MV-4-11 (cell line): ENCODE data around the gene DAO.

Experiments
- DNase-seq: peaks from one replicate; lab custom pipeline; 2025; lab: John Stamatoyannopoulos, UW

The DAO gene

DNA sequence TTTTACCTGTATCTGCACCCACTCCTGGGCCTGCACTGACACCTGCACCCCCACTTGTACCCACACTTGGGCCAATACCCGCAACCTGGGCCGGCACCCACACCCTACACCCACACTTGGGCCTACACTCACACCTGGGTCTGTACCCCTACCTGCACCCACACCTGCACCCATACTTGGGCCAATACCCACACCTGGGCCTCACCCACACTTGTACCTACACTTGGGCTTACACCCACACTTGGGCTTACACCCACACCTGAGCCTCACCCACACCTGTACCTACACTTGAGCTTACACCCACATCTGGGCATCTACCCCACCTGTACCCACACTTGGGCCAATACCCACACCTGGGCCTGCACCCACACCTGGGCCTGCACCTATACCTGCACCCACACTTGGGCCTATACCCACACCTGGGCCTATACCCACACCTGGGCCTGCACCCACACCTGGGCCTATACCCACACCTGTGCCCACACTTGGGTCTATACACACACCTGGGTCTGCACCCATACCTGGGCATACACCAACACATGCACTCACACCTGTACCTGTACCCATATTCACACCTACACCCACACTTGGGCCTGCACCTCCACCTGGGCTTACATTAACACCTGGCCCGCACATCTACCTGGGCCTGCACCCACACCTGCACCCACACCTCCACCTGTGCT, 39.2 kb downstream of the DAO start:
- no peak for DNase-seq

DNA sequence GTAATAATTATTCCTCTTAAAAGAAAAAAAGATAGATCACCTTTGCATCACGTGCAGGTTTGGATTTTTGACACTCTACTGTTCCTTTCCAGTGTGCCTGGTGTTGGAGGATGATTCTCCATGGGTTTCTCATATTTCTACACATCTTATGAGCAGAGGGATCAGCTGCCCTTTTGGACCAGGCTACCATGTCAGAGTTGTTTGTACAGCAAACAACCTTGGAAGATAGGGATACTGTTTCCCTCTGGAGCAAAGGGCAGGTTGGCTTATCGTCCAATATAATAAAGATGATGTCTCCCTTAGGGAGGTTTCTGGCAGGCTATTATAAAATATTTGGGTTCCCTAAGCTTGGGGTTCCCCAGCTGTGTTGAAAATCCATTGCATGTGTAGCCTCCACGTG, 42.1 kb downstream of the DAO start:
- DNase-seq: no peak

DNA sequence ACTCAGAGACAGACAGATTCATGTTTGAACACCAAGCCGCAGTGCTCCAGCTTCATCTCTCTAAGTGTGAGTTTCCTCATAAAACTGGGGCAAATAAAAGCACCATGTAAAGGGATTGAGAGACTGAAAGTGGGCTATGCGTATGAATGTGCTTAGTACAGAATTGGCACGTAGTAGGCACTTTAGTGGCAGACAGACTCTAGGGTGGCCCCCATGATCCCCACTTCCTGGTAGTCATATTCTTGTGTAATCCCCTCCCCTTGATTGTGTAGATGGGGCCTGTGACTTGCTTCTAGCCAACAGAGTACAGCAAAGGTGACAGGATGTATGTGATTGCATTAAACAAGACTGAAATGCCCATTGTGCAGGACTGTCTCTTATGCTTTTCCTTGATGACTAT, 43.0 kb downstream of the DAO start:
- no peak for DNase-seq

DNA sequence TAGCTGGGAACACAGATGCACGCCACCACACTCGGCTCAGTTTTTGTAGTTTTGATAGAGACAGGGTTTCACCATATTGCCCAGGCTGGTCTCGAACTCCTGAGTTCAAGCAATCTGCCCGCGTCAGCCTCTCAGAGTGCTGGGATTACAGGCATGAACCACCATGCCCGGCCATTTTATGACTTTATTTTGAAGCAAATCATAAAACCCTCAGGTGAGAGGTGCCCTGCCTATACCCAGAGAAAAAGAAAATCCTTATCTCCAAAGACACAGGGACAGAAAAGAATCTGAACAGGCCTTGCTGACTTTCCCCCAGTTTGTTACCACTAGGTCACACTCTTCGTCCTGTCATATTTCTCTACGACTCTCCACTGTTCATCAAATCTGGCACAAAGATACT, 48.8 kb downstream of the DAO start:
- DNase-seq: no peak

DNA sequence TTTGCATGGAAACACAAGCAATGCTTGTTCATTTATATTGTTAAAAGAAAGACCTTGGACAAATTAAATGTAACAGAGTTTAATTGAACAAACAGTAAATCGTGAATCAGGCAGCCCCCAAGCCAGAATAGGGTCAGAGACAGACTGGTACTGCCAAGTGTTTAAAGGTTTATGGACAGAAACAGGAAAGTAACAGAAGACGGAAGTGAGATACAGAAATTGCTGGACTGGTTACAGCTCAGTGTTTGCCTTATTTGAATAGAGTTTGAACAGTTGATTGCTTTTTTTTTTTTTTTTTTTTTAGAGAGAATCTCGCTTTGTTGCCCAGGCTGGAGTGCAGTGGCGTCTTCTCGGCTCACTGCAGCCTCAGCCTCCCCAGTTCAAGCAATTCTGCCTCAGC, 50.3 kb downstream of the DAO start:
- DNase-seq: peak; percentile 64

DNA sequence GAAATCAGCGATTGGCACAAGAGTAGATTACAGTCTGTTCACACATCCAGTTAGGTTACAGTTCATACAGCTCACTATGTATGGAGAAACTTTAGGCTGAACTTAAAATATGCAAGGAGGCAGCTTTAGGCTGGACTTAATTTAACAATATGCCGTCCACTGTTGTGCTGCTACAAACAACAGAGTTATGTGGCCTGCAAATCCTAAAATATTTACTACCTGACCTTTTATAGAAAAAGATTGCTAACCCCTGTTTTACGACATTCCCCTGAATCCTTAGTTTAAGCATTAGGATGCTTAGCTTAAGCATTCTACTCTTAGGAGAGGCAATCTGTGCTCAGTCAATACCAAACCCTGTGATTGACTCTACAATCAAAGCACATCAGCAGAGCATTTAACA, 50.9 kb downstream of the DAO start:
- DNase-seq: no peak

DNA sequence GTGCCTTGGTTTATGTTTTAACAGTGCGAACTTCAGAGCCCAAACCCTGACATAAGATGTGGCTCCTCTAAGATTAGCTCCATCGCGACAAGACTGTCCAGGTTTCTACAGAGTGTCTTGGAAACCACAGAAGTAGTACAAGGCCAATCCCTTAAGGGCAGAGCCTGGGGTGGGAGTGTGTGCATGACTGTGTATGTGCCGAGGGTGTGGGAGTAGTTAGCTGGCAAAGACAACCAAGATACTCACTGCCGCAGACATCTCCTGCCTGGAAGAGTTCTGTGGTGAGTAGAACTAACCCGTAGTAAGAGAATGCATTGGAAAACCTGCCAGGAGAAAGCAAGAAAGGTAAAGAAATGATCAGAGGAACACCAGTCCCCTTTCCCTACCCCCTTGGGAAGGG, 54.1 kb downstream of the DAO start:
- DNase-seq: no peak

DNA sequence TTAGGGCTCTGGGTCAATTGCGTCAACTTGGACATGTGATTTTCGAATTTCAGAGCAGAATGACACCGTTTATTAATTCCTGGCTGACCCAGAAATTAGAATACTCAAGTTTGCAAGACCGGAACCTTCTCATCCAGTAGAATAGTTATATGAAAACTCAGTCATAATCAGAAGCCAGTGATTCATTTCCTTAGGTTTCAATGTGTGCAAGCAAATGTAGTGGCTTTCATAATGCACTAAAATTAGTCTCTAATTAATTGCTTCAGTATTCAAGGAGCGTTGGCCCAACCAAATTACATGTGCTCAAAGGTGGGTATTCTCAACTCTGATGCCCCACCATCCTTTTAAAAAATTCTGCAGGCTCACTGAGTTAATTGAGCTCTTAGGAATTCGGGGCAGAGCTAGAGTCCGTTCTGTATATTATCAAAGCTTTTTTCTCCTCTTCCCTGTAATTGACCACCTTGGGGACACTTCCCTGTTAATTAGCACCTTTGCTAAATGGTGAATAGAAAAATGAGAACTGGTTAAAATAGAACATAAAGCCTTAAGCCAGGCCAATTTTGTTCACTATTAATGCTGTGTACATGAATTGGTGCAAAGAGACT, 55.4 kb downstream of the DAO start:
- no peak for DNase-seq

DNA sequence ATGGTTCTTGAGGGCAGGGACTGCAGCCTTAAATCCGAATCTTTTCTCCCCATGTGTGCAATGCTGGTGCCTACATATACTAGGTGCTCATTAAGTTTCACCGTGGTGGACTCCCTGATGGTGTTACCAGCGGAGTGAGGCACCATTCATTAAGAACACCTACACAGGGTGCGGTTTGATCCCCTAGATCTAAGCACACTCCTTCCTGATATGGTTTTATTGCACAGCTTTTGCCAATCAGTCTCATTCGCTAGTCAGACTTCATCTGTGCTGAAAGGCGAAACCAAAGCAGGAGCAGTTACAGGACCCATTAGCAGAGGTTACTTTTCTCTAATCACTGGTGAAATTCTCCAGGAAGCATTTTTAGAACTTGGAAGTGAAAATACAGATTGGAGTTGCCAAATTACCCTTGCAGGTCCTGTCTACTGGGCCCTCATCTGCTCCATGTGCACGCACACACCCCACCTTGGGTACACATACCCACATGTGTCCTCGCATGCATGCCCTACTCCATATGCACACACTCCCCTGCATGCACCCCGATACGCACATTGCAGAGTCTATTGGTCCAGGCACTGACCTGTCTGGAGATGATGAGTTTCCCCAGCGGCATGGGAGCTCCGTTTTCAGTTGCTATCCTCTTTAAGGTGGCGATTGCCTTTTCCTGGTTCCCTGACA, 58.5 kb downstream of the DAO start:
- DNase-seq: no peak

DNA sequence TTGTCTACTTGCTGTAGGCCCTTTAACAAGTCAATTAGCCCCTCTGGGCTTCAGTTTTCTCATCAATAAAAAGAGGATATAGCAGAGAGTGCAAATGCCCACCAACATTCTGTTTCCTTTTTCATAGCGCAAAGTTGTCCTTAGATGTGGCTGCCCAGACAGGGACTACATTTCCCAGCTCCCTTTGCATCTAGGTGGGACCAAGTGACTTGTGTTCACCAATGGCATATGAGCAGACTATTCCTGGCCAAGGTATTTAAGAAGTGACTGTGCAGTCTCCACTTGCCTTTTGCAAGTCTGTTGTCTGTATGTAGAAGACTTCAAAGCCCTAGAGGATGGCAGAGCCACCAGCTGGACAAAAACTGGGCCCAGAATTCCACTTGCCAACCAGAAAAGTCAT, 59.7 kb downstream of the DAO start:
- DNase-seq: peak; percentile 35

DNA sequence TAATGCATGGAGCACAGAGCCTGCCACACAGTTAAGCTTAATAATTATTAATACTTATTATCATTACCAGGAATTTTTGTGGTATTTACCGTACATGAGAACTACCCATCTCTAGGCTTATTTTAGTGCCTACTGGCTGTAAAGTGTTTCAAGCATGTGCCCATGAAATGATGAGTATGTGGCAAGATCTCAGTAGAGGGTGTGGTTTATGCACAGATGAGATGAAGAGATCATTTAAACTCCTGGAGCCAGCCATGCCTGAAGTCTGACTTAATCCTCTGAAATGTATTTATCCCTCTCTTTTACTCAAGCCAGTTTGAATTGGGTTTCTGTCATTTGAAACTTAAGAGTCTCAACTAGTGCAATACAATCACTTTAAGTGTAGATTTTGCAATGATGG, 60.2 kb downstream of the DAO start:
- DNase-seq: no peak

DNA sequence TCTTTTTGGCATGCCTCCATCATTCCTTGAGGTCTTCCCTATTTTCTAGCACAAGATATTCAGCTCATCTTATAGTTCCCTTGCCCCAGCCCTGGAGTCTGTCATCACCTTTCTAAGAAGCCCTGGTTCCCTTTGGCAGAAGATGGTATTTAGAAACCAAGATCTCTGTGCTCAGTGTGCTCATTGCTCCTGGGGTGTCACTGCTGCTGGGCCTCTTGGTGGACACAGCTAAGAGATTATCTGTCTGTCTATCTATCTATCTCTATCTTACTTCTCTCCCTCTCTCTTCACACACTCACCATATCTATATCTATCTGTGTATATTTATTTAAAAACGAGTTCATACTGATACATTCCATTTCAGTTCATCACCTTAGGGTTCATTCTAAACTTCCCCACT, 67.2 kb downstream of the DAO start:
- DNase-seq: no peak

DNA sequence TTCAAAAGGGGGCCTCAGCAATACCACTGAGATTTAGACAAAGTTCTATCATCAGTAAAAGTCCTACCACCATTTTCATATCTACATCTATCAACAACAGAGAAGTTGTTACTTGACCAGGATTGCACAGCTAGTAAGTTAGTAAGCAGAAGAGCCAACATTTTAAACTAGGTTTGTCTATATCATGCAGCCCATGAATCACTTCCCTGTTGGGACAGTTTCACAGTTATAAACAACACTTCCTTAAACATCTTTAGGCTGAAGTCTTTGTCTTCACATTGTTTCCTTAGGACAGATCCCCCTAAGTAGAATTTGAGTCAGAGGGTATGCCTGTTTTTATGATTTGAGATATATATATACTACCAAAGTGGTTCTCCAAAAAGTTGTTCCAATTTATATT, 68.5 kb downstream of the DAO start:
- peak; percentile 78 for DNase-seq

DNA sequence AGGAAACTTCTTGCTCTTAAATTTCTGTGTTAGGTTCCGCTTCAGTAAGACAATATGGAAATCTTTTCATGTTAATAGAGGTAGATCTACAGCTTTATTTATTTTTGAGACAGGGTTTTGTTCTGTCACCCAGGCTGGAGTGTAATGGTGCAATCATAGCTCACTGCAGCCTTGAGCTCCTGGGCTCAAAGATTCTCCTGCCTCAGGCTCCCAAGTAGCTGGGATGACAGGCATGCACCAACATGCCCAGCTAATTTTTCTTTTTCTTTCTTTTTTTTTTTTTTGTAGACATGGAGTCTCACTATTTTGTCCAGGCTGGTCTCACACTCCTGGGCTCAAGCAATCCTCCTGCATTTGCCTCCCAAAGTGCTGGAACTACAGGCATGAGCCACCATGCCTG, 70.1 kb downstream of the DAO start:
- no peak for DNase-seq
